H1 (cell line): ENCODE measurements around the gene STXBP4. TPM values are rescaled to one million over a fixed set of nuclear protein-coding genes. Genes with fewer than 3 reads are reported as not detected.

Experiments used
- CTCF ChIA-PET: fragments of 300-600 bp; sonication (Branson Sonifier 250); formaldehyde crosslinking; loops from one replicate; lab custom pipeline; 2021; ENCODE audit not compliant: partially characterized antibody; lab: Charles Lee
- POLR2A ChIA-PET: fragments of 300-600 bp; sonication (Branson Sonifier 250); formaldehyde crosslinking; loops from one replicate; lab custom pipeline; 2021; ENCODE audit warnings: inconsistent platforms; ENCODE audit not compliant: partially characterized antibody; lab: Charles Lee
- DNase-seq, 2 experiments: peaks; one replicate each; pipeline versions ENCODE4 v3.0.0 to v3.0.0-alpha.2; 2010 to 2022; ENCODE audit warnings: low spot score in 2 of 2, low read depth in 1 of 2, mixed read lengths in 1 of 2
- FAIRE-seq: peaks from 2 replicates; lab custom pipeline; 2011; peaks lifted over from hg19 to GRCh38; lab: Jason Lieb, UNC
- H2AFZ ChIP-seq: 2 replicates; pipeline ENCODE4 v1.8.1; 2012; ENCODE audit warnings: low read length, inconsistent platforms
- H2AK5ac ChIP-seq: 2 replicates; pipeline ENCODE4 v1.6.1; 2013; ENCODE audit warnings: low read depth, low read length
- H2BK120ac ChIP-seq: replicated peaks from 2 replicates; pipeline ENCODE3; 2013; ENCODE audit warnings: low read depth, low read length, inconsistent platforms
- H2BK12ac ChIP-seq: 2 replicates; pipeline ENCODE4 v1.6.1; 2013; ENCODE audit warnings: low read depth, low read length
- H2BK15ac ChIP-seq: 2 replicates; pipeline ENCODE4 v1.6.1; 2013; ENCODE audit warnings: low read length
- H2BK20ac ChIP-seq: 2 replicates; pipeline ENCODE4 v1.6.1; 2013; ENCODE audit warnings: low read length
- H2BK5ac ChIP-seq: 2 replicates; pipeline ENCODE4 v1.6.1; 2013; ENCODE audit warnings: low read depth, low read length
- H3K14ac ChIP-seq: 2 replicates; pipeline ENCODE4 v1.6.1; 2013; ENCODE audit warnings: inconsistent platforms; ENCODE audit not compliant: insufficient read length
- H3K18ac ChIP-seq: 2 replicates; pipeline ENCODE4 v1.6.1; 2013; ENCODE audit warnings: low read length; ENCODE audit errors: extremely low read depth
- H3K23ac ChIP-seq: 2 replicates; pipeline ENCODE4 v1.6.1; 2013; ENCODE audit warnings: inconsistent platforms; ENCODE audit not compliant: insufficient read length
- H3K23me2 ChIP-seq: 2 replicates; pipeline ENCODE4 v1.6.1; 2013; ENCODE audit warnings: low read depth, low read length
- H3K27ac ChIP-seq: 2 replicates; pipeline ENCODE4 v1.6.1; 2011; ENCODE audit warnings: low read depth, low read length, inconsistent platforms
- H3K27me3 ChIP-seq, 4 experiments: replicated peaks in 1 of 4; 1 replicate in 1 of 4; 2 replicates in 3 of 4; pipeline versions ENCODE4 v1.6.1 to v1.8.1; 2011 to 2013; ENCODE audit warnings: low read length in 3 of 4, mild to moderate bottlenecking in 3 of 4, inconsistent platforms in 2 of 4, mixed read lengths in 2 of 4, moderate library complexity in 1 of 4; ENCODE audit not compliant: control insufficient read depth in 3 of 4, insufficient read depth in 3 of 4; ENCODE audit errors: extremely low read depth in 1 of 4
- H3K36me3 ChIP-seq, 4 experiments: 2 replicates each; pipeline versions ENCODE4 v1.6.1 to v1.8.1; 2011 to 2013; ENCODE audit warnings: mild to moderate bottlenecking in 4 of 4, low read length in 3 of 4, moderate library complexity in 2 of 4, control low read depth in 1 of 4, inconsistent platforms in 1 of 4; ENCODE audit not compliant: insufficient read depth in 4 of 4, control insufficient read depth in 2 of 4
- H3K4ac ChIP-seq: replicated peaks from 2 replicates; pipeline ENCODE3; 2013; ENCODE audit warnings: low read length, low read depth, mixed read lengths, inconsistent platforms; ENCODE audit not compliant: insufficient read length
- H3K4me1 ChIP-seq, 4 experiments: replicated peaks in 1 of 4; 1 replicate in 1 of 4; 2 replicates in 3 of 4; pipeline versions ENCODE4 v1.6.1 to v1.8.1; 2011 to 2013; ENCODE audit warnings: low read length in 3 of 4, inconsistent platforms in 2 of 4, mixed read lengths in 1 of 4; ENCODE audit not compliant: insufficient read depth in 4 of 4, control insufficient read depth in 3 of 4
- H3K4me2 ChIP-seq, 2 experiments: 2 replicates each; pipeline versions ENCODE4 v1.6.1 to v1.8.1; 2011 to 2013; ENCODE audit warnings: low read depth in 2 of 2, low read length in 2 of 2, control low read depth in 1 of 2, inconsistent platforms in 1 of 2, mild to moderate bottlenecking in 1 of 2; ENCODE audit not compliant: insufficient read depth in 1 of 2
- H3K4me3 ChIP-seq, 4 experiments: fragments of 200-600, 300-600 bp in 1 of 4; sonication (generic), shearing (Covaris generic), sonication (Bioruptor Twin) in 1 of 4; 2 replicates each; pipeline versions ENCODE4 v1.5.1 to v1.8.1; 2011 to 2016; ENCODE audit warnings: low read length in 4 of 4, low read depth in 3 of 4, control low read depth in 2 of 4, inconsistent platforms in 2 of 4, mild to moderate bottlenecking in 2 of 4, mixed read lengths in 1 of 4, moderate library complexity in 1 of 4; ENCODE audit not compliant: insufficient read depth in 2 of 4; ENCODE audit errors: extremely low read depth in 1 of 4
- H3K56ac ChIP-seq: replicated peaks from 2 replicates; pipeline ENCODE3; 2013; ENCODE audit warnings: low read depth, mild to moderate bottlenecking, mixed read lengths, low read length, inconsistent platforms; ENCODE audit not compliant: insufficient read length
- H3K79me1 ChIP-seq: 2 replicates; pipeline ENCODE4 v1.6.1; 2013; ENCODE audit warnings: low read depth, low read length, control low read depth
- H3K79me2 ChIP-seq, 2 experiments: 2 replicates each; pipeline versions ENCODE4 v1.6.1 to v1.8.1; 2012 to 2013; ENCODE audit warnings: low read length in 2 of 2, mild to moderate bottlenecking in 2 of 2, inconsistent platforms in 1 of 2; ENCODE audit not compliant: insufficient read depth in 2 of 2, control insufficient read depth in 1 of 2
- H3K9ac ChIP-seq, 4 experiments: replicated peaks in 1 of 4; 1 replicate in 1 of 4; 2 replicates in 3 of 4; pipeline versions ENCODE4 v1.6.1 to v1.8.1; 2011 to 2013; ENCODE audit warnings: low read depth in 3 of 4, low read length in 3 of 4, control low read depth in 2 of 4, mild to moderate bottlenecking in 2 of 4, moderate library complexity in 2 of 4, inconsistent platforms in 1 of 4; ENCODE audit errors: extremely low read depth in 1 of 4
- H3K9me3 ChIP-seq, 2 experiments: 2 replicates each; pipeline versions ENCODE4 v1.6.1 to v1.8.1; 2012 to 2013; ENCODE audit warnings: mild to moderate bottlenecking in 2 of 2, moderate library complexity in 2 of 2, control low read depth in 1 of 2, inconsistent platforms in 1 of 2, low read depth in 1 of 2, low read length in 1 of 2, mixed read lengths in 1 of 2; ENCODE audit not compliant: insufficient read depth in 2 of 2
- H4K20me1 ChIP-seq, 2 experiments: replicated peaks in 1 of 2; 2 replicates each; pipeline versions ENCODE3 to v1.8.1; 2011 to 2013; ENCODE audit warnings: inconsistent platforms in 2 of 2, low read length in 2 of 2, mild to moderate bottlenecking in 1 of 2; ENCODE audit not compliant: insufficient read depth in 2 of 2, control insufficient read depth in 1 of 2
- H4K5ac ChIP-seq: 2 replicates; pipeline ENCODE4 v1.6.1; 2013; ENCODE audit warnings: low read length, low read depth, mixed read lengths, inconsistent platforms; ENCODE audit not compliant: insufficient read length
- H4K8ac ChIP-seq: 2 replicates; pipeline ENCODE4 v1.8.0; 2013; ENCODE audit warnings: mild to moderate bottlenecking, moderate library complexity, low read length, inconsistent platforms; ENCODE audit not compliant: insufficient read depth; ENCODE audit errors: extremely low read depth
- H4K91ac ChIP-seq: replicated peaks from 2 replicates; pipeline ENCODE3; 2013; ENCODE audit warnings: low read length, mixed read lengths, inconsistent platforms; ENCODE audit not compliant: insufficient read length
- CTBP2 ChIP-seq: IDR thresholded peaks from 2 replicates; pipeline ENCODE4 v1.7.0; 2011; ENCODE audit warnings: borderline replicate concordance, mild to moderate bottlenecking, moderate library complexity, mixed read lengths, low read length; ENCODE audit not compliant: insufficient read depth, insufficient read length
- HDAC6 ChIP-seq: IDR thresholded peaks from one replicate; pipeline ENCODE4 v1.7.1; 2012; ENCODE audit warnings: low read depth, mild to moderate bottlenecking, inconsistent platforms, low read length, moderate library complexity
- KDM1A ChIP-seq: fragments of 200-600, 300-600 bp; sonication (generic); IDR thresholded peaks from 2 replicates; pipeline ENCODE4 v1.7.1; 2016; ENCODE audit warnings: mild to moderate bottlenecking, low read length, borderline replicate concordance
- KDM4A ChIP-seq: IDR thresholded peaks from one replicate; pipeline ENCODE4 v1.7.1; 2012; ENCODE audit warnings: low read depth, mild to moderate bottlenecking, moderate library complexity, low read length, inconsistent platforms; ENCODE audit not compliant: severe bottlenecking
- POU5F1 ChIP-seq: IDR thresholded peaks from 2 replicates; pipeline ENCODE4 v1.6.1; 2011; ENCODE audit warnings: low read depth, mild to moderate bottlenecking, low read length, moderate library complexity
- SIN3A ChIP-seq, 2 experiments: IDR thresholded peaks in 1 of 2; conservative IDR thresholded peaks in 1 of 2; 2 replicates each; pipeline ENCODE4 v1.6.1; 2011 to 2012; ENCODE audit warnings: low read length in 2 of 2, improper control_type of control experiment in 1 of 2, low read depth in 1 of 2, mild to moderate bottlenecking in 1 of 2
- SIRT6 ChIP-seq: IDR thresholded peaks from one replicate; pipeline ENCODE4 v1.7.1; 2012; ENCODE audit warnings: low read length, inconsistent platforms
- SRF ChIP-seq: IDR thresholded peaks from 2 replicates; pipeline ENCODE4 v1.6.1; 2011; ENCODE audit warnings: mild to moderate bottlenecking, low read depth, low read length, moderate library complexity
- TAF7 ChIP-seq: optimal IDR thresholded peaks from 2 replicates; pipeline ENCODE3; 2011; ENCODE audit warnings: low read depth, mild to moderate bottlenecking, inconsistent platforms, low read length, moderate library complexity, borderline replicate concordance
- WGBS, 2 experiments: shearing (Covaris generic) in 1 of 2; methylation state at CpG; one replicate each; pipeline versions ENCODE4 v1.1.6 to v1.1.7; 2013 to 2015; ENCODE audit warnings: low lambda C conversion rate in 2 of 2, mixed read lengths in 2 of 2, inconsistent platforms in 1 of 2, low coverage in 1 of 2, missing lambda C conversion rate in 1 of 2; ENCODE audit not compliant: insufficient replicate concordance in 2 of 2, insufficient coverage in 1 of 2, insufficient read length in 1 of 2; ENCODE audit errors: extremely low coverage in 1 of 2, missing lambda C conversion rate in 1 of 2; 5-methylcytosine and 5-hydroxymethylcytosine counted together
- polyA plus RNA-seq, 7 experiments: library from polyadenylated mRNA; depleted of rRNA in 3 of 7; stranded (reverse) in 5 of 7; unstranded in 2 of 7; fragments of >200 nt in 5 of 7; fragments of 200-250 nt in 2 of 7; gene quantifications; 1 replicate in 5 of 7; 2 replicates in 1 of 7; 4 replicates in 1 of 7; pipeline versions ENCODE4 v1.2.1 to v1.2.3, GENCODE V29; 2011 to 2013; ENCODE audit warnings: missing spikeins in 2 of 7, mixed read lengths in 2 of 7
- total RNA-seq: library from RNA; stranded (reverse); fragmentation: NEBNext Ultra II Directional; extraction: Animal tissue kit (Norgen Biotek cat#: 25700); gene quantifications from 2 replicates; pipeline ENCODE4 v1.2.1, GENCODE V29; 2021
- TF ChIP-seq, protein P1 (sequence below), 3 experiments: IDR thresholded peaks; 1 replicate in 2 of 3; 2 replicates in 1 of 3; pipeline versions ENCODE4 v1.5.1 to v1.6.1; 2011; ENCODE audit warnings: low read length in 3 of 3, mild to moderate bottlenecking in 3 of 3, inconsistent platforms in 2 of 3, low read depth in 1 of 3, moderate library complexity in 1 of 3; ENCODE audit not compliant: insufficient read depth in 1 of 3; ENCODE audit errors: control extremely low read depth in 1 of 3
- TF ChIP-seq, protein P2 (sequence below): IDR thresholded peaks from 2 replicates; pipeline ENCODE4 v1.6.1; 2012; ENCODE audit warnings: inconsistent platforms

The STXBP4 gene
- total and polyA plus RNA-seq, 2 of the 8 experiments (the other 6 are each of a cell fraction or from before 2014, with no cell fraction given), result 3.2 to 18.5 TPM

DNA sequence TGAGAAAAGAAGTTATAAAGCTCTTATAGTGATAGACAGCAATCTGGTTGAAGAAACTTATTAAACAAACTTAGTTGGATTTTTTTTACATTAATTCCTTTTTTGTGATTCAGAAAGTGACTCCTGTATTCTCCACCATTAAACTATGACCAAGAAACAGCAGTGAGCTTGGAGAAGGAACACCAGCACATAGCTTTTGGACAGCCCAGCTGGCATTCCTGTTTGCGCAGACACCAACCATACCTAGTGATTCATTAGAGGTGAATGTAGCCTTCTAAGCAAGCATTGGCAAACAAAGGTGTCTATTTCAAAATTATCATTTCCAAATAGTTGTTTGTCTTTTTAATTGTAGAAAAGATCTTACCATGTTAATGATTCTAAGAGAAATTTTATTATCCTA, 94.4 kb downstream of the STXBP4 start:
- Histone ChIP-seq H4K91ac (no peak overlapping the region), H3K4me3 (no peak overlapping the region), H2BK5ac (no peak overlapping the region), H2BK120ac (no peak overlapping the region), H3K27me3 (no peaks in the 10 kb centered on the region), H3K14ac (no peak overlapping the region), H3K4me1 (no peaks in the 10 kb centered on the region), H4K5ac (no peak overlapping the region), H3K18ac (no peak overlapping the region), H2BK12ac (no peak overlapping the region), H3K9me3 (no peaks in the 10 kb centered on the region), H2BK20ac (no peak overlapping the region), H3K36me3 (no peaks in the 10 kb centered on the region), H3K9ac (no peak overlapping the region), H3K79me1 (no peaks in the 10 kb centered on the region), H2AK5ac (no peak overlapping the region), H2AFZ (no peak overlapping the region), H2BK15ac (no peak overlapping the region), H3K4me2 (no peak overlapping the region), H3K27ac (no peak overlapping the region), H4K20me1 (no peaks in the 10 kb centered on the region), H3K4ac (no peak overlapping the region), H3K79me2 (no peaks in the 10 kb centered on the region), H3K23ac (no peak overlapping the region), H3K56ac (no peak overlapping the region), H4K8ac (no peak overlapping the region), H3K23me2 (no peaks in the 10 kb centered on the region)
- ChIA-PET CTCF (interaction anchor here (1.1 kb wide), 1 partner anchor 87 kb away, joined by 3 read pairs; no protein-coding TSS in a partner anchor), POLR2A (interaction anchor here (1.5 kb wide), 1 partner anchor 8 kb away, joined by 3 read pairs; no protein-coding TSS in a partner anchor)
- DNase-seq, result no peak
- no peak for FAIRE-seq
- 86% methylated on average over 1 of the region's 1 CpG; no CpG with 5 or more reads in 1 of the 2 experiments for WGBS, 2 experiments
- TF ChIP-seq POU5F1 (no peak), SRF (no peak), HDAC6 (no peak), KDM4A (no peak), CTBP2 (no peak), KDM1A (no peak), SIN3A (conservative IDR thresholded peaks at IDR 0.05 in 1 of 2, IDR thresholded peaks at IDR 0.05 in 1 of 2; ENCODE audit: low read depth in 1 of 2, low read length in 2 of 2) (no peak), SIRT6 (no peak), TAF7 (no peak)
- TF ChIP-seq, protein P1, sequence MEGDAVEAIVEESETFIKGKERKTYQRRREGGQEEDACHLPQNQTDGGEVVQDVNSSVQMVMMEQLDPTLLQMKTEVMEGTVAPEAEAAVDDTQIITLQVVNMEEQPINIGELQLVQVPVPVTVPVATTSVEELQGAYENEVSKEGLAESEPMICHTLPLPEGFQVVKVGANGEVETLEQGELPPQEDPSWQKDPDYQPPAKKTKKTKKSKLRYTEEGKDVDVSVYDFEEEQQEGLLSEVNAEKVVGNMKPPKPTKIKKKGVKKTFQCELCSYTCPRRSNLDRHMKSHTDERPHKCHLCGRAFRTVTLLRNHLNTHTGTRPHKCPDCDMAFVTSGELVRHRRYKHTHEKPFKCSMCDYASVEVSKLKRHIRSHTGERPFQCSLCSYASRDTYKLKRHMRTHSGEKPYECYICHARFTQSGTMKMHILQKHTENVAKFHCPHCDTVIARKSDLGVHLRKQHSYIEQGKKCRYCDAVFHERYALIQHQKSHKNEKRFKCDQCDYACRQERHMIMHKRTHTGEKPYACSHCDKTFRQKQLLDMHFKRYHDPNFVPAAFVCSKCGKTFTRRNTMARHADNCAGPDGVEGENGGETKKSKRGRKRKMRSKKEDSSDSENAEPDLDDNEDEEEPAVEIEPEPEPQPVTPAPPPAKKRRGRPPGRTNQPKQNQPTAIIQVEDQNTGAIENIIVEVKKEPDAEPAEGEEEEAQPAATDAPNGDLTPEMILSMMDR (IDR thresholded peaks at IDR 0.05; ENCODE audit: control extremely low read depth in 1 of 3, insufficient read depth in 1 of 3, low read depth in 1 of 3, low read length in 3 of 3), result no peak
- TF ChIP-seq, protein P2, sequence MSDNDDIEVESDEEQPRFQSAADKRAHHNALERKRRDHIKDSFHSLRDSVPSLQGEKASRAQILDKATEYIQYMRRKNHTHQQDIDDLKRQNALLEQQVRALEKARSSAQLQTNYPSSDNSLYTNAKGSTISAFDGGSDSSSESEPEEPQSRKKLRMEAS, result no peak
